Osteocyte (in vitro differentiated cells): ENCODE measurements around the gene ALG9. TPM values are rescaled to one million over a fixed set of nuclear protein-coding genes. Genes with fewer than 3 reads are reported as not detected.
A peak's percentile ranks its signal among the peaks of the same experiment; 100 is the strongest.
"Not testable (repeated sequence)": the region's sequence is repeated elsewhere in the genome, so short reads cannot be mapped to it uniquely, and the experiment has no call there.

Experiments
- DNase-seq: peaks from one replicate; pipeline ENCODE4 v3.0.0; 2021; ENCODE audit warnings: mixed read lengths; ENCODE audit not compliant: unreplicated experiment; ENCODE audit errors: extremely low spot score
- H3K27ac Mint-ChIP-seq: one replicate; pipeline ENCODE4 v1.8.0; 2021; ENCODE audit warnings: mild to moderate bottlenecking, mixed read lengths; ENCODE audit not compliant: unreplicated experiment
- H3K27me3 Mint-ChIP-seq: one replicate; pipeline ENCODE4 v1.8.0; 2021; ENCODE audit warnings: mixed read lengths; ENCODE audit not compliant: unreplicated experiment
- H3K36me3 Mint-ChIP-seq: one replicate; pipeline ENCODE4 v1.8.0; 2021; ENCODE audit warnings: mixed read lengths; ENCODE audit not compliant: unreplicated experiment
- H3K4me1 Mint-ChIP-seq: one replicate; pipeline ENCODE4 v1.8.0; 2021; ENCODE audit warnings: mixed read lengths; ENCODE audit not compliant: unreplicated experiment
- H3K4me3 Mint-ChIP-seq: one replicate; pipeline ENCODE4 v1.8.0; 2021; ENCODE audit warnings: mild to moderate bottlenecking, moderate library complexity, mixed read lengths; ENCODE audit not compliant: unreplicated experiment
- H3K9me3 Mint-ChIP-seq: one replicate; pipeline ENCODE4 v1.8.0; 2021; ENCODE audit warnings: mixed read lengths; ENCODE audit not compliant: unreplicated experiment
- total RNA-seq: library from RNA; stranded (reverse); gene quantifications from 2 replicates; pipeline ENCODE4 v1.2.1, GENCODE V29; 2021
- TF ChIP-seq, protein P1 (sequence below): fragments of 200-600 bp; sonication (generic); IDR thresholded peaks from 2 replicates; pipeline ENCODE4 v1.5.0; 2021; ENCODE audit warnings: antibody characterized with exemption, mild to moderate bottlenecking, moderate library complexity

The ALG9 gene
- total RNA-seq, 1 donor from 2014 or later, result 41.7 TPM

DNA sequence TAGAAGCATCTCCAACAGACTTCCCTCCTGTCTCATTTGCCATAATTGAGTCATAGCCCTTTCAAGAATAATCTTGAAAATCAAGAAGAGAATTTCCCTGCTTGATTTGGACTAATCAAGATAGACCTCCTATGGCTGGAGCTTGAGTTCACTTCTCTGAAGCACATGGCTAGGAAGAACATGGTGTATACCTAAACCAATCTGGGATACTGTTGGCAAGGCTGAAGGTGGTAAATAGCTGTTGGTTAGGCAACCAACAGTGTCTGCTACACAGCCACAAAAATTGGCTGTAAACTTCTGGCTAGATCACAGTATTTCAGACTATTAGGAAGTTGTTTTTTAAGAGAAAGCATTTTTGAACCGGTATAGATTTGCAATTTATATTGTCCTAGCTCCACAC is 35.3 kb upstream of the ALG9 start:
- TF ChIP-seq, protein P1, sequence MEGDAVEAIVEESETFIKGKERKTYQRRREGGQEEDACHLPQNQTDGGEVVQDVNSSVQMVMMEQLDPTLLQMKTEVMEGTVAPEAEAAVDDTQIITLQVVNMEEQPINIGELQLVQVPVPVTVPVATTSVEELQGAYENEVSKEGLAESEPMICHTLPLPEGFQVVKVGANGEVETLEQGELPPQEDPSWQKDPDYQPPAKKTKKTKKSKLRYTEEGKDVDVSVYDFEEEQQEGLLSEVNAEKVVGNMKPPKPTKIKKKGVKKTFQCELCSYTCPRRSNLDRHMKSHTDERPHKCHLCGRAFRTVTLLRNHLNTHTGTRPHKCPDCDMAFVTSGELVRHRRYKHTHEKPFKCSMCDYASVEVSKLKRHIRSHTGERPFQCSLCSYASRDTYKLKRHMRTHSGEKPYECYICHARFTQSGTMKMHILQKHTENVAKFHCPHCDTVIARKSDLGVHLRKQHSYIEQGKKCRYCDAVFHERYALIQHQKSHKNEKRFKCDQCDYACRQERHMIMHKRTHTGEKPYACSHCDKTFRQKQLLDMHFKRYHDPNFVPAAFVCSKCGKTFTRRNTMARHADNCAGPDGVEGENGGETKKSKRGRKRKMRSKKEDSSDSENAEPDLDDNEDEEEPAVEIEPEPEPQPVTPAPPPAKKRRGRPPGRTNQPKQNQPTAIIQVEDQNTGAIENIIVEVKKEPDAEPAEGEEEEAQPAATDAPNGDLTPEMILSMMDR, result no peak
- Mint-ChIP-seq H3K27me3 (peaks cover 5% of the 10 kb centered on the region), H3K36me3 (no peaks in the 10 kb centered on the region), H3K4me3 (no peak overlapping the region), H3K9me3 (no peaks in the 10 kb centered on the region), H3K4me1 (peaks cover 15% of the 10 kb centered on the region), H3K27ac (no peak overlapping the region)
- DNase-seq, result no peak

DNA sequence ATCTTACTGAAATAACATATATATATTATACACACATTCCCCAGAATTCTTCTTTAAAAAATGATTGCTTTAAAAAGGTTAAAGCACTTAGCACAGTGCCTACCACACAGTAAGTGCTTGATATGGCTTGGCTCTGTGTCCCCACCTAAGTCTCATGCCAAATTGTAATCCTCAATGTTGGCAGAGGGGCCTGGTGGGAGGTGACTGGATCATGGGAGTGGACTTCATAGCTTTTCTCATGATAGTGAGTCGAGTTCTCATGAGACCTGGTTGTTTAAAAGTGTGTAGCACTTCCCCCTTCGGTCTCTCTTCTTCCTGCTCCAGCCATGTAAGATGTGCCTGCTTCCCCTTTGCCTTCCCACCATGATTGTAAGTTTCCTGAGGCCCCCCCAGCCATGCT is 34.0 kb upstream of the ALG9 start:
- Mint-ChIP-seq H3K36me3 (no peaks in the 10 kb centered on the region), H3K27me3 (peaks cover 7% of the 10 kb centered on the region), H3K4me3 (no peak overlapping the region), H3K27ac (peak overlapping the region; percentile 58), H3K9me3 (no peaks in the 10 kb centered on the region), H3K4me1 (peaks cover 4% of the 10 kb centered on the region)
- DNase-seq, result no peak
- TF ChIP-seq, protein P1, result no peak

DNA sequence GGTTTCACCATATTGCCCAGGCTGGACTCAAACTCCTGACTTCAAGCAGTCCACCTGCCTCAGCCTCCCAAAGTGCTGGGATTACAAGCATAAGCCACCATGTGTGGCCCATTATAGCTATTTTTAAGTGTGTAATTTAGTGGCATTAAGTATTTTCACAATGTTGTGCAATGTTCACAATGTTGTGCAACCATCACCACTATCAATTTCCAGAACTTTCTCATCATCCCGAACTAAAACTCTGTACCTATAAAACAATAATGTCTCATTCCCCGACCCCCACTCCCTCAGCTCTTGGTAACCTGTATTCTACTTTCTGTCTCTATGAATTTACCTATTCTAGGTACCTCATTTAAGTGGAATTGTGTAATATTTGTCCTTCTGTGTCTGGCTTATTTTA is 15.5 kb upstream of the ALG9 start:
- no peaks in the 10 kb centered on the region for H3K4me1 Mint-ChIP-seq
- TF ChIP-seq, protein P1, result no peak
- H3K36me3 Mint-ChIP-seq, result peaks cover 2% of the 10 kb centered on the region
- no peak overlapping the region for H3K27ac Mint-ChIP-seq
- peaks cover 5% of the 10 kb centered on the region for H3K9me3 Mint-ChIP-seq
- no peaks in the 10 kb centered on the region for H3K27me3 Mint-ChIP-seq
- no peak for DNase-seq
- no peak overlapping the region for H3K4me3 Mint-ChIP-seq

DNA sequence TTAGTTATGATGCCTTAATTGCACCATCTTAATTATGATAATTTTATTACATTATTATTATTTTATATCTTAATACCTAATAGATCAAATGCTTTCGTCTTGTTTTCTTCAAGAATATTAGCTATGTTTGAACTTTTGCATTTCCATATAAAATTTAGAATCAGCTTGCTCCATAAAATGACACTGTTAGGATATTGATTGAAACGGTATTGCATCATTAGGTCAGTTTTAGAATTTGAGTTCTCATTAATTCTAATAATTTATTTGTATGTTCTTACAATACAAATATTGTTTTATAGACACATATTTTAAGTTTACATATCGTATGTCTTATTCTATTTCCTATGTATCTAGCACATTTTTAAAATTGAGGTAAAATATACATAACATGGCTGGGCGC is 14.7 kb upstream of the ALG9 start:
- TF ChIP-seq, protein P1, result no peak
- DNase-seq, result no peak
- no peaks in the 10 kb centered on the region for H3K27me3 Mint-ChIP-seq
- H3K4me1 Mint-ChIP-seq, result no peaks in the 10 kb centered on the region
- H3K27ac Mint-ChIP-seq, result no peak overlapping the region
- H3K36me3 Mint-ChIP-seq, result peaks cover 2% of the 10 kb centered on the region
- H3K9me3 Mint-ChIP-seq, result peaks cover 5% of the 10 kb centered on the region
- H3K4me3 Mint-ChIP-seq, result no peak overlapping the region

DNA sequence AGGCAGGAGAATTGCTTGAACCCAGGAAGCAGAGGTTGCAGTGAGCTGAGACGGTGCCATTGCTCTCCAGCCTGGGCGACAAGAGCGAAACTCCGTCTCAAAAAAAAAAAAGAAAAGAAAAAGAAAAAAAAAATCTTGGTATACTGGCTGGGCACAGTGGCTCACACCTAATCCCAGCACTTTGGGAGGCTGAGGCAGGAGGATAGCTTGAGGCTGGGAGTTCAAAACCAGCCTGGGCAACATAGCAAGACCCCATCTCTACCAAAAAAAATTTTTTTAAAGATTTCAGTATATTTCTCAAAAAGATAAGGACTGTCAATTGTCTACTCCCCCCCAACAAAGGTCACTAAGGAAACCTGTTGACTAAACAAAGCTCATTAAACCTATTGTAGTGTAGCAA is 13.7 kb upstream of the ALG9 start:
- not testable (repeated sequence) for H3K9me3 Mint-ChIP-seq

DNA sequence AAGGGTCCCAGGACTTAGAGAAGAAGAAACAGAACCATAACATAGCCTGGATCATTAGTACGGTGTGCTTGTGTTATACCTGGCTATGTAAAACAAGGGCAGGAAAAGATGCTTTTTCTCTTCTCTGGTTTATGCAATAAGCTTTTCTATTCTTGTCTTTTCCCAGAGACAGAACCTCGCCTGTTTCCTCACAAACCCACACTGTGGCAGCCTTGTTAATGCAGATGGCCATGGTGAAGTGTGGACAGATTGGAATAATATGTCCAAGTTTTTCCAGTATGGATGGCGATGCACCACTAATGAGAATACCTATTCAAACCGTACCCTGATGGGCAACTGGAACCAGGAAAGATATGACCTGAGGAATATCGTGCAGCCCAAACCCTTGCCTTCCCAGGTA is 10.8 kb upstream of the ALG9 start:
- Mint-ChIP-seq H3K4me3 (no peak overlapping the region), H3K27ac (no peak overlapping the region), H3K27me3 (no peaks in the 10 kb centered on the region), H3K4me1 (peaks cover 16% of the 10 kb centered on the region), H3K36me3 (no peaks in the 10 kb centered on the region), H3K9me3 (no peaks in the 10 kb centered on the region)
- TF ChIP-seq, protein P1, result no peak
- no peak for DNase-seq

More for the DNA sequence above, 13.7 kb upstream of the ALG9 start:
- H3K4me3 Mint-ChIP-seq, H3K36me3 Mint-ChIP-seq, DNase-seq, H3K4me1 Mint-ChIP-seq, H3K27me3 Mint-ChIP-seq, H3K27ac Mint-ChIP-seq: not testable (repeated sequence)
